ENCODE measurements around the gene CEBPZOS. TPM values are rescaled to one million over a fixed set of nuclear protein-coding genes. Genes with fewer than 3 reads are reported as not detected.
A peak's percentile ranks its signal among the peaks of the same experiment; 100 is the strongest.
"Not testable (repeated sequence)": the region's sequence is repeated elsewhere in the genome, so short reads cannot be mapped to it uniquely, and the experiment has no call there.

The CEBPZOS gene
- total RNA-seq, 1 donor from 2014 or later, result 10.6 TPM

- DNase-seq, result no peak
Measured at GRCh38 chr2:37191253-37191652, 5.0 kb upstream of the CEBPZOS start.

- DNase-seq, result no peak
Measured at GRCh38 chr2:37191747-37192146, 4.5 kb upstream of the CEBPZOS start.

GRCh38 chr2:37192551-37192950 lies 3.7 kb upstream of the CEBPZOS start:
- no peak for DNase-seq

- not testable (repeated sequence) for DNase-seq
Measured at GRCh38 chr2:37195862-37196319, 405 bp upstream of the CEBPZOS start.

- DNase-seq, result no peak
Measured at GRCh38 chr2:37198681-37199065, 2.4 kb downstream of the CEBPZOS start.

- no peak for DNase-seq
Measured at GRCh38 chr2:37201208-37201607, 4.9 kb downstream of the CEBPZOS start.

- DNase-seq, result no peak
Measured at GRCh38 chr2:37201766-37202165, 5.5 kb downstream of the CEBPZOS start.

- DNase-seq, result no peak
Measured at GRCh38 chr2:37203708-37204107, 7.4 kb downstream of the CEBPZOS start.

GRCh38 chr2:37205071-37205661 lies 8.9 kb downstream of the CEBPZOS start:
- DNase-seq, result not testable (repeated sequence)

- no peak for DNase-seq
Measured at GRCh38 chr2:37205689-37206341, 9.5 kb downstream of the CEBPZOS start.

- not testable (repeated sequence) for DNase-seq
Measured at GRCh38 chr2:37206760-37207159, 10.5 kb downstream of the CEBPZOS start.

- no peak for DNase-seq
Measured at GRCh38 chr2:37211212-37211611, 14.9 kb downstream of the CEBPZOS start.

- no peak for DNase-seq
Measured at GRCh38 chr2:37211939-37212338, 15.6 kb downstream of the CEBPZOS start.

GRCh38 chr2:37215250-37215649 lies 19.0 kb downstream of the CEBPZOS start:
- no peak for DNase-seq

GRCh38 chr2:37219046-37219445 lies 22.8 kb downstream of the CEBPZOS start:
- no peak for DNase-seq

- DNase-seq, result no peak
Measured at GRCh38 chr2:37223131-37223530, 26.8 kb downstream of the CEBPZOS start.

GRCh38 chr2:37224063-37224462 lies 27.8 kb downstream of the CEBPZOS start:
- DNase-seq, result no peak

- not testable (repeated sequence) for DNase-seq
Measured at GRCh38 chr2:37225129-37225528, 28.8 kb downstream of the CEBPZOS start.

GRCh38 chr2:37226863-37227262 lies 30.6 kb downstream of the CEBPZOS start:
- no peak for DNase-seq

GRCh38 chr2:37228788-37229187 lies 32.5 kb downstream of the CEBPZOS start:
- DNase-seq, result no peak

- peak; percentile 44 for DNase-seq
Measured at GRCh38 chr2:37230581-37230980, 34.3 kb downstream of the CEBPZOS start.

GRCh38 chr2:37231241-37232130 lies 35.2 kb downstream of the CEBPZOS start, which contains the start of the genes CEBPZ and NDUFAF7:
TSS of gene CEBPZ (minus strand) at chr2:37231596. CDS start at chr2:37231567, 29 bp downstream.
TSS of gene NDUFAF7 (plus strand) at chr2:37231658. CDS start at chr2:37231706, 48 bp downstream.
- DNase-seq, result peak; percentile 96
